NCI-H345 (cell line): ENCODE measurements around the gene NET1.

Source experiments
- DNase-seq: peaks from one replicate; lab custom pipeline; 2025; lab: John Stamatoyannopoulos, UW

Gene NET1

GRCh38 chr10:5499493-5500140 lies 87.3 kb downstream of the NET1 start, which contains the start of gene CALML5:
CALML5 (minus strand) TSS chr10:5499570; CDS start chr10:5499438, 132 bp downstream.
- no peak for DNase-seq

- DNase-seq, result no peak
These were observed 87.9 kb downstream of the NET1 start for GRCh38 chr10:5500162-5500670.

GRCh38 chr10:5500910-5501309 lies 88.6 kb downstream of the NET1 start:
- no peak for DNase-seq

DNA sequence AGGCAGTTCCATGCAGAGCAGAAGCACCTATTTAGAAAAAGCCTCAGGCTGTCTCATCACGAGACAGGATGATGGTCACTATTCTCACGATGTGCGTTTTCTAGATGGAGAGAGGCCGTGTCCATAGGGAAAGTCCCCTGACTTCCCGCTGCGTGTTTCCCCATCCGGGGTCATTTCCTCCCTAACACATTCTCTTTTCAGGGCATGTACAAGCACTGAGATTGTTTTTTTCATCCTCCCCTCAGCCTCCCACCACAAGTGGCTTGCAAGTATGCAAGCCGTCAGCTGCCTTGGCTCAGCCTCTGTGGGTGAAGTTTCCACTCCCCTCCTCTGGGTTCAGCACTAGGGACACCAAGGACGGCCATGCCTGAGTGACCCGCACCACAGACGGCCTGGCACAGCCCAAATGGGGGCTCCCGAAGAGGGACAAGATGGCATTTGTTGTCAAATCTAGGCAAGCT lies 89.7 kb downstream of the NET1 start:
- DNase-seq, result no peak

DNA sequence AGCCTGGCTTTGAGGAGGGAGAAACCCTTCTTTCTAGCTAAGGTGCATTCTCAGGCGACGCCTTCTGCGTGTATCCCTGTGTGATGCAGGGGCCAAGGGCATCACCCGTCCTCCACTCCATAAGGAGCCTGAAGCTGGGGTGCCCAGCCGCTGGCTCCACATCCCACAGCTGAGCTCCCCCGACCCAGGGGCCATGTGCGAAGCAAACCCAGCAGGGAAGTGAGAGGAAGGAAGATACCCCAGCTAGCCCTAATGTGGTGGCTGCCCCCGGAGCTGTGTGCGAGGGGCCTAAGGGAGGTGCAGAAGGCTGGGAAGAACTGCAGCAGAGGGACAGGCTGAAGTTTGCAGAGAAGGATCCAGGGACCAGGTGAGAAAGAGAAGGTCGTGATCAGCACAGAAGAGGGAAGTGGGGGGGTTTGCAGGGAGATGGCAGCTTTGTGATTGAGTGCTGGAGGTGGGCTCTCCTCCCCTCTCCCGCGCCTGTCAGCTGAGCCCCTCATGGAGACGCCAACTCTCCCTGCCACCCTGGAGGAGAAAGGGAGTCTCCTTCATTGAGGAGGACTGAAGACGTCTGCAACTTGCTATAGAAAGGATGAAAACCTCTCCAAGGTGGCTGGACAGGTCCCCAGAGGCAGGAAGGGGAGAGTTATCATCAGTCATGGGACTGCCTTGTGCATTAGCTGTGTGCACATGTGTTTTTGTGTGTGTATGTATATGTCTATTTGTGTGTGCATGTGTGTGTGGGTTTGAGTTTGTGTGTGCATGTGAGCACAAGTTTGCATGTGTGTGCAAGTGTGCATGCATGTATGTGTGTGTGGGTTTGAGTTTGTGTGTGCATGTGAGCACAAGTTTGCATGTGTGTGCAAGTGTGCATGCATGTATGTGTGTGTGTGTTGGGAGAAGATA lies 90.5 kb downstream of the NET1 start:
- DNase-seq, result no peak

DNA sequence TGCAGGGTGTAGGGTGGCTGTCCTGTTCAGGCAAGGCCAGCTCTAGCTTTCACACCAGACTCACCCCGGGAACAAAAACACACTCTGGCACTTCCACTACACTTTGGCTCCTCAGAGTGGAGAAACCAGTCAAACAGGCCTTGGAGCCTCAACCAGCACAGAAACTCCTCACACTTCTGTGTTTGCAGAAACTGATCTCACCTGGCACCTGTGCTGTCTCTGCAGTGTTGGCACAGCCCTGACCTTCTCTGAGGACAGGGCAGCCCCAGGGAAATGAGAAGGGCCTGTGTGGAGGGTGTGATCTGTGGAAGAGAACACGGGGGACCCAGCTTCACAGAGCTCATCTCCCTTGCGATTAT lies 91.1 kb downstream of the NET1 start:
- DNase-seq, result peak; percentile 73

GRCh38 chr10:5504146-5505072 lies 92.1 kb downstream of the NET1 start:
- peak; percentile 78 for DNase-seq

DNA sequence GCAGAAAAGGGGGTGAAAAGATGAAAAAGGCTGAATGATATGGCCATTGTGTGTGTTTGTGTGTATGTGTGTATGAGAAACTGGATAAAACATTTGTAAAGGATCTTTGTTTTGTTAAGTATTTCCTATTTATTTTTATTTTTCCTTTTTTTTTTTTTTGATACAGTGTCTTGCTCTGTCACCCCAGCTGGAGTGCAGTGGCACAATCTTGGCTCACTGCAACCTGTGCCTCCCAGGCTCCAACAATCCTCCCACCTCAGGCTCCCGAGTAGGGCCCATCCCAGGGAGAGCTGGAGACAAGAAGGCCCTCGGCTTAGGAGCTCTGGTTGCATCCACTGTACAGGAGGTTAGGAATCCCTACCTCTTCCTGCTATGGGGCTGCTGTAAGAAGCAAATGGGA lies 93.9 kb downstream of the NET1 start:
- no peak for DNase-seq

DNA sequence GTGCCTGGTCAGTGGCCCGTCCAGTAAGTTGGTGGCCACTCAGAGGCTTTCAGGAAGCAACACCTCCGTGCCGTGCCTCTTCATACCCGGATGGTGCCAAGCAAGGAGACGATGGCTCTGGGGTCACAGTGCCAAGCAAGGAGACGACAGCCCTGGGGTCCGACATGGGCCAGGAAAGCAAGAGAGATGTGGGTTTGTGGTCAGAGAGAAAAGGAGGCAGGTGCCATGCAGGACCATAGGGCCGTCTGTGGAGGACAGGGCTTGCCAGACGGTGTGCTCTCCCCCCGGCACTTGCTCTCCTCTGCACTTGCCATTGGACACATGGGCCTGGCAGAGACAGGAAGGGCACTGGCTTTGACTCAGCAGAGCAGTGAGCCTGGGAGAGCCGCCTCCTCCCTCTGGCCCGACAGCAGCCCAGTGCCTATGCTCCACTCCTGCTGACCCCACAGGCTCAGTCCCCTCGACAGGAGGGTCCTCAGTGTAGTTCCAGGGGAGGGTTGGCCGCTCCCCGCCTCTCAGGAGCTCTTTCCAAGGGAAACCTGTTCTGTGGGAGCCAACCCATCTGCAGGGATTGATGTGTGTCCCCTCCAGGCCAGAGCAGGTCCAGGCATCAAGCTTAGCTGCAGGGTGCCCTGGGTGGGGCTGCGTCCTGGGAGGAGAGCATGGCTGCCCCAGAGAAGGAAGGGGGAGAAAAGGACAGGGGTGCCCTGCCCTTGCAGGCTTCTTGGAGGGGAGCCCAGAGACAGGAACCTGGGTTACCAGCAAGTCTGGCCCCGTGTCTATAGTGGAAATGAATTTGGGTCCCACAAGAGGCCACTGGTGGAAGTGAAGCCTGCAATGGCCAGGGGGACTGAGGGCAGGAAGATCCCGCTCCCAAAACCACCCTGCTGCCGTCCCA lies 94.6 kb downstream of the NET1 start:
- DNase-seq, result no peak

DNA sequence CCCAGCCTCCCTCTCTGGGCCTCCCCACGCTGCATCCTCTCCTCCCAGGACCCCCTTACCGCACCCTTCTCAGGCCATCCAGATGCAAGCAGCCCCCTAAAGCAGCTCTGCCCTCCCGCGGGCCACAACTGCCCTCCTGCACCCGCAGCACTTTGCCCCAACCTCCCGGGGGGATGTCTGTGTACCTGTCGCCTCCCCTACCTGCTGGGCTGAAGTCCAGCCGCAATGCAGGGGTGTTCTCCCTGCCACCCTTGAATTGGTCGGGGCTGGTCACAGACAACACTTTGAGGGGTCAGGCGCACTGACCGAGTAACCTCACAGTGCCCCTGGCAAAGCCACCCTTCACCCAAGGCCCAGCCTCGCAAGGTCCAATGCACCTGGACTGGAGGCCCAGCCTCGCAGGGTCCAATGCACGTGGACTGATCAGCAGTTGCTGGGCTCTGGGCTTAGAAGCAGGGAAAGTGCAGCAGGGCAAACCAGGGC lies 95.3 kb downstream of the NET1 start:
- DNase-seq, result no peak

- no peak for DNase-seq
These were observed 95.8 kb downstream of the NET1 start for GRCh38 chr10:5508161-5508604.
